Coronary artery (tissue), 2 donors: ENCODE data around the gene BRD3OS.
A peak's percentile ranks its signal among the peaks of the same experiment; 100 is the strongest.

Experiments used
- DNase-seq: peaks from one replicate; pipeline ENCODE4 v3.0.0-alpha.2; 2017; ENCODE audit warnings: low spot score
- H3K27ac ChIP-seq, 2 donors: fragments of 200-600 bp; sonication (generic); one replicate each; pipeline ENCODE4 v1.5.1; 2016 to 2019
- H3K4me3 ChIP-seq: fragments of 200-600 bp; sonication (generic); 2 replicates; pipeline ENCODE4 v1.5.1; 2016; ENCODE audit warnings: mild to moderate bottlenecking, moderate library complexity
- TF ChIP-seq, protein P1 (sequence below): fragments of 200-600 bp; sonication (generic); IDR thresholded peaks from one replicate; pipeline ENCODE4 v1.5.1; 2019; ENCODE audit warnings: antibody characterized with exemption

Gene BRD3OS

DNA sequence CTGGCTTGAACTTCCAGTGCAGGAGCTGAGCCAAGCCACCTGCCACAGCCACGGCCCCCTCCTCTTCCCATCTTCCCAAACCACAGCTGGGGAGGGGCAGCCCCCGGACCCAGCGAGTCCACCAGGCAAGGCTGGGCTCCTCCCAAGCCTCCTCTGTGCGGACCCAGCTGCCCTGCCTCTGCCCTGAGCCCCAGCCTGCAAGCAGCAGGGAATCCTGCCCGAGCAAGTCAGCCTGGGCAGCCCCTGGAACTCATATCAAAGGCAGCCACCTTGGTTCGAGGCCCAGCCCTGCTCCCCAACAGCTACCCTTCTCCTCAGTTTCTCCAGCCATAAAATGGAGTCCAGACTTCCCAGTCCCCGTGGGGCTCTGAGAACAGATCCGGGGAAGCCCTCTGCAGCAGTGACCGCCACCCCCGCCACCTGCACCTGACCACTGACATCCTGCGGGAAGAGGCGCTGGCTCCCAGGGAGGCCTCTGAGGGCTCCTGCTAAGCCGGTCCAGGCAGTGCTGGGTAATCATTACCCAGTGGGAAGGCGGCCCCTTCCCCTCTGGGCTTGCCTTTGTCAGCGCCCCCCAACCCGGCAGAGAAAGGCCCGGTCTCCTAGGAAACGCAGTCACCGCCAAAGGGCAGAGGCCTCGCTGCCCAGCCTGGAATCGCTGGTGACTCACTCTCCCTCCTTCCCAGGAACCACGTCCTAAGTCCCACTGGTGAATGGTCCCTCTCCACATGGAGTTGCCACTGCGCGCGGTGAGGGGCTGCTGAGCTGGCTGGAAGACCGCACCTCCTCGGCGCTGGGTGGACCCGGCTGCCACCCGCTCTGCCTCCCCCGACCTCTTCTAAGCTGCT lies 34.7 kb upstream of the BRD3OS start:
- peak overlapping the region; percentile 69 for H3K4me3 ChIP-seq
- TF ChIP-seq, protein P1, sequence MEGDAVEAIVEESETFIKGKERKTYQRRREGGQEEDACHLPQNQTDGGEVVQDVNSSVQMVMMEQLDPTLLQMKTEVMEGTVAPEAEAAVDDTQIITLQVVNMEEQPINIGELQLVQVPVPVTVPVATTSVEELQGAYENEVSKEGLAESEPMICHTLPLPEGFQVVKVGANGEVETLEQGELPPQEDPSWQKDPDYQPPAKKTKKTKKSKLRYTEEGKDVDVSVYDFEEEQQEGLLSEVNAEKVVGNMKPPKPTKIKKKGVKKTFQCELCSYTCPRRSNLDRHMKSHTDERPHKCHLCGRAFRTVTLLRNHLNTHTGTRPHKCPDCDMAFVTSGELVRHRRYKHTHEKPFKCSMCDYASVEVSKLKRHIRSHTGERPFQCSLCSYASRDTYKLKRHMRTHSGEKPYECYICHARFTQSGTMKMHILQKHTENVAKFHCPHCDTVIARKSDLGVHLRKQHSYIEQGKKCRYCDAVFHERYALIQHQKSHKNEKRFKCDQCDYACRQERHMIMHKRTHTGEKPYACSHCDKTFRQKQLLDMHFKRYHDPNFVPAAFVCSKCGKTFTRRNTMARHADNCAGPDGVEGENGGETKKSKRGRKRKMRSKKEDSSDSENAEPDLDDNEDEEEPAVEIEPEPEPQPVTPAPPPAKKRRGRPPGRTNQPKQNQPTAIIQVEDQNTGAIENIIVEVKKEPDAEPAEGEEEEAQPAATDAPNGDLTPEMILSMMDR: no peak
- peak; percentile 85 for DNase-seq
- peak overlapping the region; percentile 24 to 93 for H3K27ac ChIP-seq

DNA sequence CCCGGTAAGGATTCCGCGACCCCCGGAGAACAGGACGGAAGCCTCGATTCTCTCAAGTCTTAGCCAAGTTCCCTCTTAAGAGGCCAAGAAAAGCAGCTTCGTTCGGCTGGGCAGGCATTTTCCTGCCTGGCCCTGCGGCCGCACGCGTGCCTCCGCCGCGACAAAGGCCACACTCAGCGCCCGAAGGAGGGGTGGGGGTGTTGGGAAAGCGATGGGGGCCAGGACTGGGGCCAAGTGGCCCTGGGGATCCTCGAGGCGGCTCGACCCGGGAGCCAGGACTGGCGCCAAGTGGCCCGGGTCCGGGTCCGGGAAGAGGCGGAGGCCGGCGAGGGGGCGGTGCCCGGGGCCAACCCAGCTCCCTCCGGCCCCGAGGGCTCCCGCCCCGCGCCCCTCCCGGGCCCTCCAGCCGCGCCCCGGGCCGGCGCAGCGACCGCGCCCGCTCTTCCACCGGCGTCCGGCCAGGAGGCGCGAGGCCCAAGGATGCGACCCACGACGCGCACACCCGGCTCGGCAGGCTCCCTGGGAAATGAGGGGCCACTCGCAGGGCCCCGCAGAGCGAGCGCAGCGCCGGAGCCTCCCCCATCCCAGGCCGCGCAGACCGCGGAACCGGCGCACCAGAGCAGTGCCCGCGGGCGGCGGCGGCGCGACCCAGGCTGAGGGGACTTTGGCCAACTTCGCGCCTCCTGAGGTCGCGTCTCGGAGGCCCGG lies 33.9 kb upstream of the BRD3OS start:
- DNase-seq: no peak
- TF ChIP-seq, protein P1: no peak
- H3K27ac ChIP-seq: peak overlapping the region; percentile 24 to 93
- H3K4me3 ChIP-seq: peak overlapping the region; percentile 69

DNA sequence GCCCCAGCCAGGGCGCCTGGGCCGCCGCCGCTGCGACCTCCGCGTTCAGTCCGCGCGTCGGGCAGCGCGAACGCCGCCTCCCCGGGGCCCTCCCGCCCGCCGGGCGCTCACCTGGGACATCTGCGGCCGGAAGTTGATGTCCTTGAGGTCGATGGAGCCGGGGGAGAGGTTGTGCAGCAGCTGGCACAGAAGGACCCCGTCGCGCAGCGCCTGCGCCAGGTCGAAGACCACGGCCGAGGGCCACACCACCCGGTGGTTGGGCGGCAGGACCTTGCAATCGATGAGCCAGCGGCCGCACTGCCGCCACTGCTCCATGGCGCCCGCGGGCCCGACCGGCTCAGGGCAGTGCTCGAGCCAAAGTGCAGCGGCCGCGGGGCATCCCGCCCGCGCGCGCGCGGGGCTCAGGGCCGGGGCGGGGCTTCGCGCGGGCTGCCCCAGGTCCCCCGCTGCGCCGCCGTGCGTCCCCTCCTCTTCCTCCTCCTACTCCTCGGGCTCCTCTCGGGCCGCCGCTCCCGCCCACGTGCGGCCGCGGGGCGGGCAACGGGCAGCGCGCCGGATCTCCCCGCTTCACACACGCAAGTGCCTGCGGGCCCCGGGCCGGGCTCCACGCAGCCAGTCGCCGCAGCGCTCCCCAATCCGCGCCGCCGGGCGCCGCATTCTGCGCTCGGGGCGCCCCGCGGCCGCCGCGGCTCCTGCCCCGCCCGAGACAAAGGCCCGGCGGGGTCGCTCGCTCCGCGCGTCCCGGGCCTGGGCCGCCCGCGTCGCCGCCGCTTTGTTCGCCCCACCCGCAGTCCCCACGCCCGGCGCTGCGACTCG lies 33.1 kb upstream of the BRD3OS start, which contains the start of gene VAV2:
Gene VAV2, minus strand, starts transcription at position 361 of the 816 bp plus-strand sequence. Its CDS starts 46 bp downstream, at position 315.
- peak within 1 kb of the TSS; percentile 79 to 93 for H3K27ac ChIP-seq
- H3K4me3 ChIP-seq: peak within 1 kb of the TSS; percentile 69
- TF ChIP-seq, protein P1: no peak
- peak; percentile 74 for DNase-seq

DNA sequence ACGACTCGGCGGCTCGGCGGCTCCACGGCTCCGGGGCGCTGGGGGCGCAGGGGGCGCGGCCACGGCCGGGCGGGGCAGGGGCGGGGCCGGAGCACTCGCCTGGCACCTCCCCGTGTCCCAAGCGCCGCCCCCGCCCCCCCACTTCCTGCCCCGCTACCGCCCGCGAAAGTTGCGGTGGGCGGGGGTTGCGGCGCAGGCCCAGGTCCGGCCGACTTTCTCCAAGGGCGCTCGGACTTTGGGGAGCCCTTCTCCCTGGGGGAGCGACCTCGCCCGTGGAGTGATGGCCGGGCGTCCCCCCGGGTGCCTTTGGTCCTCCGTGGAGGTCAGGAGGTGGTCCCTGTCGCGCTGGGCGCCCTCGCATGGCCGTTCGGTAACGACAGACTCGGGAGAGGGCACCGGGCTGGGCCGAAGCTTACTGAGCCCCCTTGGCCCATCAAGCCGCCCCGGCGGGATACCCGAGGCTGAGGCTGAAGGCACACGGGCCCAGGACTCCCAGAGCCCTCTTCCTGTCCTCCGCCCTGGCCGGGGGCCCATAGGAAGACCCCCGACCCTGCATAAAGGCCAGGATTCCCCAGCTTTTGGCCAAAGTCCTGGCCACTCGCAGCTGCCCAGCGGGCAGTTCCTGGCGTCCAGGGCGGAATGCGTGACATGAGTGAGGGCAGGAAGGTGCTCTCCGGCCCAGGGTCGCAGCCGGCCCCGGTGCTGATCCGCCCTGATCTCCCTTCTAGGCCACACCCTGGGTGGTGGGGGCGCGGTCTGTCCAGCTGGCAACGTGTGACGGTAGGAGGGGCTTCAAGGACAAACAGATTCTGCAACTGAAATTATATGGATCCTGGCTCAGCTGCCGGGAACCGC lies 32.3 kb upstream of the BRD3OS start:
- H3K4me3 ChIP-seq: peak overlapping the region; percentile 69
- H3K27ac ChIP-seq: peak overlapping the region; percentile 79 to 93
- TF ChIP-seq, protein P1: no peak
- peak; percentile 90 for DNase-seq

DNA sequence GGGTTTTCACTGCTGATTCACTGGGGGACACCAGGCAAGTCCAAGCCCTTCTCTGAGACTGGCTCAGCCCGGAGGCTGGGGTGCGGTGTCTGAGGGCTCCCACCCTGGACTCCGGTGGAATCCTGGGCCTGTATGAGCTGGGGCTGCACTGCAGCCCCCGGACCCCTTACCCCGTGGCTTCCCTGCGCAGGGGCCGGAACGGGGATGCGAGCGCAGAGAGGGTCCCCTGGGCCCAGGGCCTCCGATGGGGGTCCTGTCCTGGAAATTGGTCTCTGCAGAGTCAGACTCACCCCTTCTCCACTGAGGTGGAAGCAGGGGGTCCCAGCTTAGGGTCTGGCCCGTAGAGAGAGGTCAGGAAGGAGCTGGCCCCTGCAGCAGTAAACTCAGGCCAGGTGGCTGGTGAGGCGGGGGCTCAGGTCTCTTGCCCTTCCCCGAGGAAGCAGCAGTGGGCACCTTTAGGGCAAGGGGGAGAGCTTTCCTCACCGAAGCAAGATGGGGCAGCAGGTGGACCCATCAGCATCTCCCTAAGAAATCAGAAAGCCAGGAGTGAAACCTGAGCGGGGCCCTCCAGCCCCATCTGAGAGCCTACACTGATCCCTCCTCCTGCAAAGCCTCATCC lies 31.5 kb upstream of the BRD3OS start:
- DNase-seq: no peak
- H3K4me3 ChIP-seq: peak overlapping the region; percentile 69
- peak overlapping the region in 1 of 2 donors; percentile 93 for H3K27ac ChIP-seq
- TF ChIP-seq, protein P1: no peak
